GM21825 (cell line): ENCODE data around the gene RAB3GAP1.
"Not testable (repeated sequence)": the region's sequence is repeated elsewhere in the genome, so short reads cannot be mapped to it uniquely, and the experiment has no call there.

Experiments
- ATAC-seq: cut with Tn5 transposase; IDR thresholded peaks from one replicate; pipeline ENCODE4 v1.9.1; 2021; ENCODE audit warnings: mild to moderate bottlenecking, moderate library complexity; ENCODE audit not compliant: unreplicated experiment

The RAB3GAP1 gene

GRCh38 chr2:135099802-135100483 is 47.9 kb downstream of the RAB3GAP1 start:
- no peak for ATAC-seq

- ATAC-seq = no peak
Observed at GRCh38 chr2:135103843-135104242, 51.8 kb downstream of the RAB3GAP1 start.

GRCh38 chr2:135105513-135106316 is 53.6 kb downstream of the RAB3GAP1 start:
- ATAC-seq = not testable (repeated sequence)

- ATAC-seq = no peak
Observed at GRCh38 chr2:135113322-135113721, 61.2 kb downstream of the RAB3GAP1 start.

GRCh38 chr2:135119582-135119981 is 67.5 kb downstream of the RAB3GAP1 start:
- ATAC-seq = no peak

- no peak for ATAC-seq
Observed at GRCh38 chr2:135121016-135121657, 69.0 kb downstream of the RAB3GAP1 start.

- ATAC-seq = not testable (repeated sequence)
Observed at GRCh38 chr2:135121658-135122039, 69.6 kb downstream of the RAB3GAP1 start.

- no peak for ATAC-seq
Observed at GRCh38 chr2:135124924-135125886, 73.1 kb downstream of the RAB3GAP1 start.

- ATAC-seq = no peak
Observed at GRCh38 chr2:135125940-135126339, 73.8 kb downstream of the RAB3GAP1 start.

- ATAC-seq = no peak
Observed at GRCh38 chr2:135130751-135131150, 78.7 kb downstream of the RAB3GAP1 start.

- no peak for ATAC-seq
Observed at GRCh38 chr2:135132314-135132713, 80.2 kb downstream of the RAB3GAP1 start.

- ATAC-seq = no peak
Observed at GRCh38 chr2:135140606-135141005, 88.5 kb downstream of the RAB3GAP1 start.

GRCh38 chr2:135142323-135142722 is 90.2 kb downstream of the RAB3GAP1 start:
- no peak for ATAC-seq

- no peak for ATAC-seq
Observed at GRCh38 chr2:135144343-135144742, 92.3 kb downstream of the RAB3GAP1 start.

- ATAC-seq = no peak
Observed at GRCh38 chr2:135149251-135149650, 97.2 kb downstream of the RAB3GAP1 start.

- ATAC-seq = no peak
Observed at GRCh38 chr2:135150725-135151124, 98.6 kb downstream of the RAB3GAP1 start.

GRCh38 chr2:135151615-135152014 is 99.5 kb downstream of the RAB3GAP1 start:
- ATAC-seq = no peak

- ATAC-seq = no peak
Observed at GRCh38 chr2:135152361-135152760, 100.3 kb downstream of the RAB3GAP1 start.

- no peak for ATAC-seq
Observed at GRCh38 chr2:135154962-135155361, 102.9 kb downstream of the RAB3GAP1 start.

GRCh38 chr2:135157856-135158255 is 105.8 kb downstream of the RAB3GAP1 start:
- no peak for ATAC-seq

GRCh38 chr2:135159191-135159590 is 107.1 kb downstream of the RAB3GAP1 start:
- no peak for ATAC-seq
